HepG2 (cell line): Measurements from ENCODE around the gene PSMD1. TPM values are rescaled to one million over a fixed set of nuclear protein-coding genes. Genes with fewer than 3 reads are reported as not detected.

Source experiments
- ATF5 ChIP-seq: sonication (generic); formaldehyde crosslinking; IDR thresholded peaks from 2 replicates; pipeline ENCODE4 v1.4.0; 2020; ENCODE audit warnings: mild to moderate bottlenecking, low read depth, missing genetic modification reagents
- CERS6 ChIP-seq: sonication (generic); formaldehyde crosslinking; IDR thresholded peaks from 2 replicates; pipeline ENCODE4 v1.5.0; 2020; ENCODE audit warnings: missing genetic modification reagents
- CREB3 ChIP-seq: sonication (generic); formaldehyde crosslinking; IDR thresholded peaks from 2 replicates; pipeline ENCODE4 v1.5.0; 2020; ENCODE audit warnings: missing genetic modification reagents
- ELK4 ChIP-seq: sonication (generic); formaldehyde crosslinking; IDR thresholded peaks from 2 replicates; pipeline ENCODE4 v1.9.0; 2021; ENCODE audit warnings: missing genetic modification reagents, borderline replicate concordance
- ESRRA ChIP-seq: sonication (generic); formaldehyde crosslinking; IDR thresholded peaks from 2 replicates; pipeline ENCODE4 v1.5.1; 2020; ENCODE audit warnings: mild to moderate bottlenecking, low read depth, missing genetic modification reagents
- GPN1 ChIP-seq: sonication (generic); formaldehyde crosslinking; IDR thresholded peaks from 2 replicates; pipeline ENCODE4 v1.5.1; 2020; ENCODE audit warnings: missing genetic modification reagents, borderline replicate concordance
- JUND ChIP-seq: sonication (generic); formaldehyde crosslinking; IDR thresholded peaks from 2 replicates; pipeline ENCODE4 v1.8.0; 2022; ENCODE audit warnings: mild to moderate bottlenecking, missing genetic modification reagents
- MAFK ChIP-seq, 2 experiments: IDR thresholded peaks in 1 of 2; conservative IDR thresholded peaks in 1 of 2; 2 replicates each; pipeline ENCODE4 v1.6.1; 2011; ENCODE audit warnings: improper control_type of control experiment in 2 of 2, low read length in 2 of 2
- MAZ ChIP-seq, 2 experiments: sonication (generic) in 1 of 2; formaldehyde crosslinking in 1 of 2; IDR thresholded peaks; 2 replicates each; pipeline versions ENCODE4 v1.5.0 to v1.6.1; 2012 to 2020; ENCODE audit warnings: low read depth in 2 of 2, mild to moderate bottlenecking in 2 of 2, borderline replicate concordance in 1 of 2, improper control_type of control experiment in 1 of 2, low read length in 1 of 2, missing genetic modification reagents in 1 of 2, moderate library complexity in 1 of 2
- MTA3 ChIP-seq: sonication (generic); formaldehyde crosslinking; IDR thresholded peaks from 2 replicates; pipeline ENCODE4 v1.4.0; 2020; ENCODE audit warnings: missing genetic modification reagents
- NFKB2 ChIP-seq: sonication (generic); formaldehyde crosslinking; IDR thresholded peaks from 2 replicates; pipeline ENCODE4 v1.4.0; 2020; ENCODE audit warnings: missing genetic modification reagents, borderline replicate concordance
- PRDM4 ChIP-seq: sonication (generic); formaldehyde crosslinking; IDR thresholded peaks from 2 replicates; pipeline ENCODE4 v1.9.0; 2021; ENCODE audit warnings: missing genetic modification reagents, borderline replicate concordance
- STAT6 ChIP-seq: sonication (generic); formaldehyde crosslinking; IDR thresholded peaks from 2 replicates; pipeline ENCODE4 v1.4.0; 2020; ENCODE audit warnings: missing genetic modification reagents, mild to moderate bottlenecking, borderline replicate concordance
- SYNCRIP ChIP-seq: fragments of 200-400 bp; formaldehyde crosslinking; IDR thresholded peaks from 2 replicates; pipeline ENCODE4 v1.6.1; 2018; ENCODE audit warnings: mild to moderate bottlenecking, low read depth, low read length; ENCODE audit not compliant: insufficient read depth
- TCF12 ChIP-seq, 2 experiments: fragments of 450-650 bp in 1 of 2; sonication (generic) in 1 of 2; formaldehyde crosslinking in 1 of 2; IDR thresholded peaks; 2 replicates each; pipeline versions ENCODE4 v1.6.1 to v1.8.0; 2017 to 2022; ENCODE audit warnings: antibody characterized with exemption in 1 of 2, mild to moderate bottlenecking in 1 of 2, missing genetic modification reagents in 1 of 2, moderate library complexity in 1 of 2
- ZNF713 ChIP-seq: sonication (generic); formaldehyde crosslinking; IDR thresholded peaks from 2 replicates; pipeline ENCODE4 v1.4.0; 2020; ENCODE audit warnings: mild to moderate bottlenecking, missing genetic modification reagents
- polyA plus RNA-seq, 8 experiments: library from polyadenylated mRNA; depleted of rRNA in 3 of 8; stranded (reverse) in 7 of 8; unstranded in 1 of 8; fragments of >200 nt; fragmentation: Illumina TruSeq in 4 of 8; extraction: Trizol in 4 of 8; gene quantifications; 2 replicates each; pipeline versions ENCODE4 v1.2.1 to v1.2.3, GENCODE V29; 2011 to 2016; ENCODE audit warnings: low read depth in 4 of 8, missing spikeins in 1 of 8, mixed read lengths in 1 of 8; ENCODE audit not compliant: insufficient read depth in 1 of 8
- total RNA-seq, 5 experiments: library from RNA; depleted of rRNA; stranded (reverse); fragments of >200 nt; fragmentation: Illumina TruSeq; extraction: Trizol; gene quantifications; 2 replicates each; pipeline ENCODE4 v1.2.3, GENCODE V29; 2016; ENCODE audit warnings: low read depth in 1 of 5

The PSMD1 gene
- total and polyA plus RNA-seq, 2 of the 13 experiments (the other 11 are each of a cell fraction or from before 2014, with no cell fraction given): 136 to 191 TPM

- TF ChIP-seq CERS6: no peak
- TF ChIP-seq PRDM4 (CRISPR knock-in tag): no peak
- TF ChIP-seq STAT6 (CRISPR knock-in tag): peak; percentile 100
- no peak for TF ChIP-seq ELK4 (CRISPR knock-in tag)
- TF ChIP-seq SYNCRIP: no peak
- peak; percentile 96 for TF ChIP-seq ESRRA
- no peak for TF ChIP-seq ATF5 (CRISPR knock-in tag)
- peak; percentile 55 for TF ChIP-seq ZNF713 (CRISPR knock-in tag)
- peak; percentile 67; the same call in 1 of the 2 replicates for TF ChIP-seq MAZ (IDR thresholded peaks at IDR 0.05; ENCODE audit: borderline replicate concordance, low read depth, low read length)
- TF ChIP-seq MAZ (CRISPR knock-in tag; IDR thresholded peaks at IDR 0.05; ENCODE audit: low read depth): peak; percentile 79; the same call in 1 of the 2 replicates
- TF ChIP-seq MTA3 (CRISPR knock-in tag): no peak
- TF ChIP-seq NFKB2 (CRISPR knock-in tag): peak; percentile 73
- TF ChIP-seq JUND (CRISPR knock-in tag): peak; percentile 91
- TF ChIP-seq CREB3 (CRISPR knock-in tag): peak; percentile 89
- TF ChIP-seq TCF12 (IDR thresholded peaks at IDR 0.05): no peak
- TF ChIP-seq TCF12 (CRISPR knock-in tag; IDR thresholded peaks at IDR 0.05): peak; percentile 99
- peak; percentile 28 to 45; a peak in 3 of 4 replicates for TF ChIP-seq MAFK (conservative IDR thresholded peaks at IDR 0.05 in 1 of 2, IDR thresholded peaks at IDR 0.05 in 1 of 2; ENCODE audit: low read length in 2 of 2)
- TF ChIP-seq GPN1 (CRISPR knock-in tag): no peak
Observed at GRCh38 chr2:231050018-231050901, 6.4 kb upstream of the PSMD1 start (continued).
